IMR-90 (cell line): ENCODE results near the gene LGI4. TPM values are rescaled to one million over a fixed set of nuclear protein-coding genes. Genes with fewer than 3 reads are reported as not detected.

Experiments
- ATAC-seq: fragments of 200-7000 bp; cut with Tn5 transposase; 2 replicates; pipeline ENCODE4 v1.9.1; 2020; ENCODE audit warnings: low read depth, mild to moderate bottlenecking, moderate library complexity
- BruUV-seq: library from RNA; stranded (reverse); fragments of 400-500 nt; replicated peaks from 2 replicates; lab custom pipeline; 2021; lab: Mats Ljungman, UMichigan
- CTCF ChIA-PET: fragments of 300-600 bp; formaldehyde crosslinking; extraction: SDS; loops from one replicate; lab custom pipeline; 2021; ENCODE audit warnings: antibody characterized with exemption; lab: Yijun Ruan, JAX
- POLR2A ChIA-PET: fragments of 300-600 bp; sonication (Branson Sonifier 250); formaldehyde crosslinking; loops from one replicate; lab custom pipeline; 2022; ENCODE audit warnings: antibody characterized with exemption; ENCODE audit not compliant: unreplicated experiment; lab: Charles Lee
- DNase-seq: peaks from one replicate; pipeline ENCODE4 v3.0.0; 2013
- H2AFZ ChIP-seq: replicated peaks from 2 replicates; pipeline ENCODE3; 2013; ENCODE audit warnings: low read length, mild to moderate bottlenecking; ENCODE audit not compliant: poor library complexity
- H2AK5ac ChIP-seq: 2 replicates; pipeline ENCODE4 v1.6.1; 2013; ENCODE audit warnings: low read depth, low read length, inconsistent platforms
- H2AK9ac ChIP-seq: replicated peaks from 2 replicates; pipeline ENCODE3; 2013; ENCODE audit warnings: mild to moderate bottlenecking, low read depth, low read length, moderate library complexity; ENCODE audit not compliant: poor library complexity
- H2BK120ac ChIP-seq: 2 replicates; pipeline ENCODE4 v1.6.1; 2013; ENCODE audit warnings: low read depth, low read length, inconsistent platforms
- H2BK15ac ChIP-seq: 3 replicates; pipeline ENCODE4 v1.6.1; 2013; ENCODE audit warnings: low read depth, low read length, inconsistent platforms
- H2BK20ac ChIP-seq: 2 replicates; pipeline ENCODE4 v1.6.1; 2013; ENCODE audit warnings: low read depth, mild to moderate bottlenecking, inconsistent platforms, low read length, moderate library complexity
- H2BK5ac ChIP-seq: 2 replicates; pipeline ENCODE4 v1.6.1; 2013; ENCODE audit warnings: mild to moderate bottlenecking, low read depth, low read length, inconsistent platforms; ENCODE audit not compliant: poor library complexity, severe bottlenecking
- H3K14ac ChIP-seq: replicated peaks from 2 replicates; pipeline ENCODE4 v1.6.1; 2013; ENCODE audit warnings: low read depth, low read length, inconsistent platforms
- H3K18ac ChIP-seq: 2 replicates; pipeline ENCODE4 v1.6.1; 2013; ENCODE audit warnings: low read depth, low read length, control low read depth
- H3K23ac ChIP-seq: 2 replicates; pipeline ENCODE4 v1.6.1; 2013; ENCODE audit warnings: low read depth, low read length, inconsistent platforms
- H3K27ac ChIP-seq: 2 replicates; pipeline ENCODE4 v1.5.1; 2013; ENCODE audit warnings: mild to moderate bottlenecking, control low read depth, low read length; ENCODE audit not compliant: insufficient read depth
- H3K27me3 ChIP-seq: 2 replicates; pipeline ENCODE4 v1.6.1; 2013; ENCODE audit warnings: low read length; ENCODE audit not compliant: control insufficient read depth, insufficient read depth
- H3K36me3 ChIP-seq: 2 replicates; pipeline ENCODE4 v1.6.1; 2013; ENCODE audit warnings: low read length, mixed read lengths; ENCODE audit not compliant: control insufficient read depth, insufficient read depth
- H3K4ac ChIP-seq: 2 replicates; pipeline ENCODE4 v1.6.1; 2013; ENCODE audit warnings: low read depth, low read length, inconsistent platforms
- H3K4me1 ChIP-seq: 2 replicates; pipeline ENCODE4 v1.6.1; 2013; ENCODE audit warnings: low read length, mixed read lengths; ENCODE audit not compliant: control insufficient read depth, insufficient read depth
- H3K4me2 ChIP-seq: 2 replicates; pipeline ENCODE4 v1.6.1; 2013; ENCODE audit warnings: low read depth, mild to moderate bottlenecking, control low read depth, low read length, moderate library complexity
- H3K4me3 ChIP-seq: 2 replicates; pipeline ENCODE4 v1.5.1; 2013; ENCODE audit warnings: low read depth, mild to moderate bottlenecking, control low read depth, low read length, moderate library complexity; ENCODE audit not compliant: insufficient read depth
- H3K56ac ChIP-seq: 2 replicates; pipeline ENCODE4 v1.6.1; 2013; ENCODE audit warnings: low read length, inconsistent platforms; ENCODE audit not compliant: insufficient read depth; ENCODE audit errors: extremely low read depth
- H3K79me1 ChIP-seq, 2 experiments: 2 replicates each; pipeline ENCODE4 v1.6.1; 2013; ENCODE audit warnings: low read length in 2 of 2, inconsistent platforms in 1 of 2, low read depth in 1 of 2
- H3K9ac ChIP-seq: 2 replicates; pipeline ENCODE4 v1.6.1; 2013; ENCODE audit warnings: low read depth, low read length, control low read depth
- H3K9me1 ChIP-seq: 2 replicates; pipeline ENCODE4 v1.6.1; 2013; ENCODE audit warnings: low read length, inconsistent platforms; ENCODE audit not compliant: insufficient read depth
- H3K9me3 ChIP-seq: 2 replicates; pipeline ENCODE4 v1.6.1; 2013; ENCODE audit warnings: low read length; ENCODE audit not compliant: control insufficient read depth, insufficient read depth
- H4K20me1 ChIP-seq: 2 replicates; pipeline ENCODE4 v1.6.1; 2013; ENCODE audit warnings: low read length, inconsistent platforms; ENCODE audit not compliant: insufficient read depth
- H4K5ac ChIP-seq: 2 replicates; pipeline ENCODE4 v1.6.1; 2013; ENCODE audit warnings: mild to moderate bottlenecking, low read depth, low read length, control low read depth
- H4K8ac ChIP-seq, 2 experiments: 2 replicates each; pipeline ENCODE4 v1.6.1; 2013; ENCODE audit warnings: low read depth in 2 of 2, low read length in 2 of 2, control low read depth in 1 of 2, inconsistent platforms in 1 of 2
- H4K91ac ChIP-seq: 2 replicates; pipeline ENCODE4 v1.6.1; 2013; ENCODE audit warnings: low read depth, low read length, inconsistent platforms; ENCODE audit not compliant: insufficient read depth
- BHLHE40 ChIP-seq: fragments of 150-350 bp; IDR thresholded peaks from 2 replicates; pipeline ENCODE4 v1.6.1; 2016; ENCODE audit warnings: mild to moderate bottlenecking, low read depth, low read length
- CEBPB ChIP-seq: IDR thresholded peaks from 2 replicates; pipeline ENCODE4 v1.6.1; 2012; ENCODE audit warnings: low read depth, low read length, improper control_type of control experiment
- CTCF ChIP-seq: conservative IDR thresholded peaks from 2 replicates; pipeline ENCODE4 v1.5.1; 2012; ENCODE audit warnings: mild to moderate bottlenecking, low read depth, low read length, improper control_type of control experiment
- FOS ChIP-seq: fragments of 150-350 bp; IDR thresholded peaks from 2 replicates; pipeline ENCODE4 v1.6.1; 2016; ENCODE audit warnings: low read depth, low read length
- MAFK ChIP-seq: IDR thresholded peaks from 2 replicates; pipeline ENCODE4 v1.6.1; 2012; ENCODE audit warnings: low read depth, low read length, improper control_type of control experiment
- MAZ ChIP-seq: IDR thresholded peaks from 2 replicates; pipeline ENCODE4 v1.6.1; 2012; ENCODE audit warnings: low read depth, mild to moderate bottlenecking, low read length, improper control_type of control experiment, moderate library complexity, borderline replicate concordance
- MXI1 ChIP-seq: IDR thresholded peaks from 2 replicates; pipeline ENCODE4 v1.6.1; 2012; ENCODE audit warnings: low read depth, mild to moderate bottlenecking, low read length, moderate library complexity, borderline replicate concordance
- NFE2L2 ChIP-seq: fragments of 150-350 bp; IDR thresholded peaks from 2 replicates; pipeline ENCODE4 v1.6.1; 2016; ENCODE audit warnings: low read depth, mild to moderate bottlenecking, low read length
- POLR2A ChIP-seq: IDR thresholded peaks from 2 replicates; pipeline ENCODE4 v1.6.1; 2012; ENCODE audit warnings: mild to moderate bottlenecking, low read depth, low read length
- RAD21 ChIP-seq: IDR thresholded peaks from 2 replicates; pipeline ENCODE4 v1.6.1; 2012; ENCODE audit warnings: low read length, improper control_type of control experiment
- RCOR1 ChIP-seq: IDR thresholded peaks from 2 replicates; pipeline ENCODE4 v1.6.1; 2012; ENCODE audit warnings: mild to moderate bottlenecking, low read length, improper control_type of control experiment; ENCODE audit not compliant: insufficient replicate concordance
- RFX5 ChIP-seq: IDR thresholded peaks from 2 replicates; pipeline ENCODE4 v1.8.0; 2012; ENCODE audit warnings: low read depth, mild to moderate bottlenecking, low read length, moderate library complexity
- SMC3 ChIP-seq: fragments of 150-350 bp; IDR thresholded peaks from 2 replicates; pipeline ENCODE4 v1.6.1; 2016; ENCODE audit warnings: low read depth, mild to moderate bottlenecking, antibody characterized with exemption, low read length, moderate library complexity
- USF2 ChIP-seq: fragments of 150-350 bp; IDR thresholded peaks from 2 replicates; pipeline ENCODE4 v1.6.1; 2017; ENCODE audit warnings: mild to moderate bottlenecking, antibody characterized with exemption, low read length, low read depth
- WGBS, 2 experiments: methylation state at CpG; one replicate each; pipeline versions ENCODE4 v1.1.5 to v1.1.7; 2013; ENCODE audit warnings: missing lambda C conversion rate in 2 of 2; ENCODE audit not compliant: insufficient read length in 1 of 2; ENCODE audit errors: extremely low coverage in 2 of 2; 5-methylcytosine and 5-hydroxymethylcytosine counted together
- dilution Hi-C: fragments of 300-500 bp; cut with HindIII; formaldehyde crosslinking; loops from one replicate; pipeline ENCODE4 v1.14.3; 2018; ENCODE audit warnings: low sequenced_read_pairs; ENCODE audit not compliant: unreplicated experiment
- in situ Hi-C: fragments of 300-500 bp; cut with MboI; formaldehyde crosslinking; loops from 3 replicates; pipeline ENCODE4 v1.14.3; 2019; ENCODE audit warnings: low sequenced_read_pairs, inconsistent platforms, mixed read lengths
- intact Hi-C: fragments of 100-400 bp; cut with micrococcal nuclease; formaldehyde crosslinking; loops from 2 replicates; pipeline ENCODE4 v1.10.0; 2022
- polyA plus RNA-seq, 3 experiments: library from polyadenylated mRNA; depleted of rRNA; stranded (reverse); fragments of >200 nt; gene quantifications; 2 replicates each; pipeline ENCODE4 v1.2.3, GENCODE V29; 2012; ENCODE audit warnings: low replicate concordance in 1 of 3
- total RNA-seq: library from RNA; depleted of rRNA; stranded (reverse); fragments of >200 nt; gene quantifications from 2 replicates; pipeline ENCODE4 v1.2.3, GENCODE V29; 2012
- TF ChIP-seq, protein P1 (sequence below): fragments of 150-350 bp; IDR thresholded peaks from 2 replicates; pipeline ENCODE4 v1.6.1; 2016; ENCODE audit warnings: low read depth, mild to moderate bottlenecking, low read length, moderate library complexity, borderline replicate concordance

The LGI4 gene
- total and polyA plus RNA-seq, 2 of the 4 experiments (the other 2 are of a cell fraction) = 0.10 TPM; not detected in 1

- no TSS peak for BruUV-seq
- H2AFZ ChIP-seq = no peak overlapping the region
- no peak overlapping the region for H2BK15ac ChIP-seq
- in situ Hi-C loops (no loop called here), intact Hi-C loops (no loop called here), dilution Hi-C loops (no loop called here)
- CTCF ChIA-PET = no interaction called here
- H3K23ac ChIP-seq = no peak overlapping the region
- no peak overlapping the region for H2AK5ac ChIP-seq
- WGBS, 2 experiments = no CpG with 5 or more reads among the region's 7 CpGs
- H3K9me3 ChIP-seq = no peaks in the 10 kb centered on the region
- H3K27me3 ChIP-seq = peaks cover 13% of the 10 kb centered on the region
- no peak overlapping the region for H4K5ac ChIP-seq
- H4K8ac ChIP-seq = no peak overlapping the region
- no peak overlapping the region for H3K4me2 ChIP-seq
- H3K27ac ChIP-seq = no peak overlapping the region
- H2BK120ac ChIP-seq = no peak overlapping the region
- POLR2A ChIA-PET = no interaction called here
- no peak for TF ChIP-seq POLR2A
- TF ChIP-seq USF2 = no peak
- no peak for TF ChIP-seq NFE2L2
- no peak for TF ChIP-seq RFX5
- TF ChIP-seq BHLHE40 = no peak
- no peak for TF ChIP-seq CEBPB
- no peak for TF ChIP-seq MAFK
- TF ChIP-seq RCOR1 = no peak
- no peak for TF ChIP-seq FOS
- TF ChIP-seq MXI1 = no peak
- no peak for TF ChIP-seq SMC3
- TF ChIP-seq, protein P1, sequence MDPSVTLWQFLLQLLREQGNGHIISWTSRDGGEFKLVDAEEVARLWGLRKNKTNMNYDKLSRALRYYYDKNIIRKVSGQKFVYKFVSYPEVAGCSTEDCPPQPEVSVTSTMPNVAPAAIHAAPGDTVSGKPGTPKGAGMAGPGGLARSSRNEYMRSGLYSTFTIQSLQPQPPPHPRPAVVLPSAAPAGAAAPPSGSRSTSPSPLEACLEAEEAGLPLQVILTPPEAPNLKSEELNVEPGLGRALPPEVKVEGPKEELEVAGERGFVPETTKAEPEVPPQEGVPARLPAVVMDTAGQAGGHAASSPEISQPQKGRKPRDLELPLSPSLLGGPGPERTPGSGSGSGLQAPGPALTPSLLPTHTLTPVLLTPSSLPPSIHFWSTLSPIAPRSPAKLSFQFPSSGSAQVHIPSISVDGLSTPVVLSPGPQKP = no peak
- TF ChIP-seq RAD21 = no peak
- TF ChIP-seq MAZ = no peak
- no peak for TF ChIP-seq CTCF
- H3K9ac ChIP-seq = no peak overlapping the region
- no peak overlapping the region for H3K56ac ChIP-seq
- 0 out of 4 replicates have a peak, but pooled peaks cover 0 to 7% of the 10 kb centered on the region in 2 experiments for H3K79me1 ChIP-seq
- no peaks in the 10 kb centered on the region for H4K20me1 ChIP-seq
- no peak for ATAC-seq
- H4K91ac ChIP-seq = no peak overlapping the region
- H2AK9ac ChIP-seq = no peak overlapping the region
- H2BK5ac ChIP-seq = no peak overlapping the region
- no peak overlapping the region for H3K4me3 ChIP-seq
- no peak for DNase-seq
- no peak overlapping the region for H3K18ac ChIP-seq
- H3K14ac ChIP-seq = no peak overlapping the region
- H3K4me1 ChIP-seq = peaks cover 2% of the 10 kb centered on the region; the same call in 1 of the 2 replicates
- H2BK20ac ChIP-seq = no peak overlapping the region
- H3K36me3 ChIP-seq = no peaks in the 10 kb centered on the region
- no peak overlapping the region for H3K4ac ChIP-seq
- peaks cover 7% of the 10 kb centered on the region; the same call in 1 of the 2 replicates for H3K9me1 ChIP-seq
Measured at GRCh38 chr19:35120898-35121297, 14.0 kb downstream of the LGI4 start.
